ENCODE data around the gene AQP2. TPM values are rescaled to one million over a fixed set of nuclear protein-coding genes. Genes with fewer than 3 reads are reported as not detected.

AQP2 gene
- total RNA-seq, 1 experiment from 2014 or later = not detected

GRCh38 chr12:49911213-49911605 lies 39.3 kb upstream of the AQP2 start:
- POLR2A ChIA-PET = no interaction called here
- H3K9me3 Mint-ChIP-seq (ENCODE audit: unreplicated experiment) = no peaks in the 10 kb centered on the region
- H3K27ac Mint-ChIP-seq (ENCODE audit: unreplicated experiment) = no peak overlapping the region
- no TSS peak for BruUV-seq (replicated peaks)
- H3K36me3 ChIP-seq (ENCODE audit: control insufficient read depth, insufficient read depth, low read length) = no peaks in the 10 kb centered on the region
- no peaks in the 10 kb centered on the region for H3K27me3 Mint-ChIP-seq (ENCODE audit: insufficient read depth, unreplicated experiment)
- no peaks in the 10 kb centered on the region for H3K36me3 Mint-ChIP-seq (ENCODE audit: insufficient read depth, unreplicated experiment)
- intact Hi-C loops (cut with micrococcal nuclease; ENCODE audit: unreplicated experiment) = no loop called here
- H3K4me1 ChIP-seq = no peaks in the 10 kb centered on the region
- no peak overlapping the region for H3K4me3 ChIP-seq (ENCODE audit: low read depth, low read length)
- H3K4me1 Mint-ChIP-seq (ENCODE audit: low read depth, unreplicated experiment) = no peaks in the 10 kb centered on the region
- no peak overlapping the region for H3K4me3 Mint-ChIP-seq (ENCODE audit: unreplicated experiment)
- CTCF ChIA-PET = no interaction called here
- no peak for TF ChIP-seq CTCF (IDR thresholded peaks at IDR 0.05; ENCODE audit: insufficient read depth in 1 of 2, low read depth in 1 of 2, low read length in 1 of 2, severe bottlenecking in 1 of 2, unreplicated experiment in 1 of 2)
- H3K27me3 ChIP-seq (replicated peaks; ENCODE audit: control insufficient read depth, insufficient read depth, low read length) = no peaks in the 10 kb centered on the region
- DNase-seq = no peak
- H3K9me3 ChIP-seq = no peaks in the 10 kb centered on the region

- H3K27me3 ChIP-seq (replicated peaks; ENCODE audit: control insufficient read depth, insufficient read depth, low read length) = no peaks in the 10 kb centered on the region
- DNase-seq = peak in 1 of 2 experiments; percentile 25
- Mint-ChIP-seq H3K4me3 (ENCODE audit: unreplicated experiment) (no peak overlapping the region), H3K36me3 (ENCODE audit: insufficient read depth, unreplicated experiment) (no peaks in the 10 kb centered on the region), H3K27me3 (ENCODE audit: insufficient read depth, unreplicated experiment) (no peaks in the 10 kb centered on the region), H3K9me3 (ENCODE audit: unreplicated experiment) (no peaks in the 10 kb centered on the region), H3K4me1 (ENCODE audit: low read depth, unreplicated experiment) (no peaks in the 10 kb centered on the region), H3K27ac (ENCODE audit: unreplicated experiment) (no peak overlapping the region)
- no TSS peak for BruUV-seq (replicated peaks)
- H3K4me3 ChIP-seq (ENCODE audit: low read depth, low read length) = no peak overlapping the region
- CTCF ChIA-PET = no interaction called here
- no peaks in the 10 kb centered on the region for H3K9me3 ChIP-seq
- intact Hi-C loops (cut with micrococcal nuclease; ENCODE audit: unreplicated experiment) = no loop called here
- POLR2A ChIA-PET = no interaction called here
- TF ChIP-seq CTCF (IDR thresholded peaks at IDR 0.05; ENCODE audit: insufficient read depth in 1 of 2, low read depth in 1 of 2, low read length in 1 of 2, severe bottlenecking in 1 of 2, unreplicated experiment in 1 of 2) = no peak
- H3K4me1 ChIP-seq = no peaks in the 10 kb centered on the region
- no peaks in the 10 kb centered on the region for H3K36me3 ChIP-seq (ENCODE audit: control insufficient read depth, insufficient read depth, low read length)
Observed at GRCh38 chr12:49912345-49913255, 37.9 kb upstream of the AQP2 start.

GRCh38 chr12:49916129-49916919 lies 34.2 kb upstream of the AQP2 start:
- no peaks in the 10 kb centered on the region for H3K4me1 ChIP-seq
- Mint-ChIP-seq H3K27me3 (ENCODE audit: insufficient read depth, unreplicated experiment) (no peaks in the 10 kb centered on the region), H3K4me3 (ENCODE audit: unreplicated experiment) (no peak overlapping the region), H3K36me3 (ENCODE audit: insufficient read depth, unreplicated experiment) (no peaks in the 10 kb centered on the region), H3K27ac (ENCODE audit: unreplicated experiment) (no peak overlapping the region), H3K9me3 (ENCODE audit: unreplicated experiment) (no peaks in the 10 kb centered on the region), H3K4me1 (ENCODE audit: low read depth, unreplicated experiment) (no peaks in the 10 kb centered on the region)
- ChIA-PET CTCF (no interaction called here), POLR2A (interaction anchor here (0.6 kb wide), 1 partner anchor 44 kb away, joined by 5 read pairs; no protein-coding TSS in a partner anchor)
- no TSS peak for BruUV-seq (replicated peaks)
- no peaks in the 10 kb centered on the region for H3K27me3 ChIP-seq (replicated peaks; ENCODE audit: control insufficient read depth, insufficient read depth, low read length)
- no peak overlapping the region for H3K4me3 ChIP-seq (ENCODE audit: low read depth, low read length)
- DNase-seq = no peak
- intact Hi-C loops (cut with micrococcal nuclease; ENCODE audit: unreplicated experiment) = no loop called here
- H3K9me3 ChIP-seq = no peaks in the 10 kb centered on the region
- TF ChIP-seq CTCF (IDR thresholded peaks at IDR 0.05; ENCODE audit: insufficient read depth in 1 of 2, low read depth in 1 of 2, low read length in 1 of 2, severe bottlenecking in 1 of 2, unreplicated experiment in 1 of 2) = no peak
- no peaks in the 10 kb centered on the region for H3K36me3 ChIP-seq (ENCODE audit: control insufficient read depth, insufficient read depth, low read length)
